ENCODE measurements around the gene RMND1. TPM values are rescaled to one million over a fixed set of nuclear protein-coding genes. Genes with fewer than 3 reads are reported as not detected.

RMND1 gene
- polyA plus RNA-seq, 3 donors: 5.7 to 6.7 (median 6.6) TPM

DNA sequence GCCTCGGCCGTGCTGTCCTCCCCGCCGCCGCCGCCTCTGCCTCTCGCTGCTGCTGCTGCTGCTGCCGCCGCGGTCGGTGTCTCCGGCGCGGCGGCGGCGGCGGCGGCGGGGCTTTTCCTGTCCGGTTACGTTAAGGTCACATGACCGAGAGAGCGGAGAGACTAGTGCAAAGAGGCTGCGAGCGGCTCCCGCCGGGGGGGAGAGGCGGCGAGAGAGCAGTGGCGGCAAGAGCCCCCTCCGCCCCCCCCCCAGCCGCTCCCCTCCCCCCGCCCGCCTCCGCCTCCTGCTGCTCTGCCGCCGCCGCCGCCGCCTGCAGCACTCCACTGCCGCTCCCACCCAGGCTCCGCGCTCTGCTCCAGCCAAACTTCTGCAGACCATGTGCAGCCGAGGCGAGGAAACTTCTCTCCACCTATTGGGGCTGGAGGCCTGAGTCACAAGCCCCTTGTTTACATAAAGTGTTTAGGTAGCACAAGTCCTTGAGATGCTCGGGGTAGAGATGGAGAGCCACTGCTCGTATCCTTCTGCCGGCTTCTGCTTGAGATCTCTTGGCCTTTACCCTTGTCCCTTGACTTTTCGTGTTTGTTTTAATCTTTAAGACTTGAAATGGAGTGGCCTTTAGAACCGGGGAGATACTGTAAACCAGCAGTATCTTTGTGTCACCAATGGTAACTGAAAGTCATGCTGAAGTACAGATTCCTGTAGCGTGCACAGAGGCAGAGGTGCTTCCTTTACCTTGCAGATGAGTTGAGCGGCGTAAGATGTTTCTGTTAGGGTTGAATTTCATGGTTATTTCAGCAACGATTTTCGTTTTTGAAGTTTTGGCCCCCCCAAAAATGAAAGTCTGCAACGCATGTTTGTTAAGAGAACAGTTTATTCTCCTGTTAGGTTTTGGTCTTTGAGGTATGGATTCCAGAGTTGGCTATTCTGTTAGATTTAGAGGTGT is 60.2 kb downstream of the RMND1 start, which contains the start of gene ZBTB2:
TSS of gene ZBTB2 (minus strand) at position 89 of the 943 bp plus-strand sequence. CDS start 17,922 bp downstream, outside the sequence.
- Mint-ChIP-seq H3K9me3 (no peaks in the 10 kb centered on the region), H3K4me1 (peaks cover 54% of the 10 kb centered on the region), H3K27ac (peak within 1 kb of the TSS; percentile 82 to 94 (median 91)), H3K27me3 (ENCODE audit: low read depth in 3 of 3) (no peaks in the 10 kb centered on the region), H3K4me3 (peak within 1 kb of the TSS; percentile 89 to 96), H3K36me3 (peaks cover 2 to 13% of the 10 kb centered on the region in 2 donors)
- 1% methylated on average over 32 of the region's 57 CpGs for WGBS (ENCODE audit: insufficient coverage)
- peaks cover 51% of the 10 kb centered on the region for H4K20me1 ChIP-seq (ENCODE audit: insufficient read depth, low read length)
- TF ChIP-seq, protein P1, sequence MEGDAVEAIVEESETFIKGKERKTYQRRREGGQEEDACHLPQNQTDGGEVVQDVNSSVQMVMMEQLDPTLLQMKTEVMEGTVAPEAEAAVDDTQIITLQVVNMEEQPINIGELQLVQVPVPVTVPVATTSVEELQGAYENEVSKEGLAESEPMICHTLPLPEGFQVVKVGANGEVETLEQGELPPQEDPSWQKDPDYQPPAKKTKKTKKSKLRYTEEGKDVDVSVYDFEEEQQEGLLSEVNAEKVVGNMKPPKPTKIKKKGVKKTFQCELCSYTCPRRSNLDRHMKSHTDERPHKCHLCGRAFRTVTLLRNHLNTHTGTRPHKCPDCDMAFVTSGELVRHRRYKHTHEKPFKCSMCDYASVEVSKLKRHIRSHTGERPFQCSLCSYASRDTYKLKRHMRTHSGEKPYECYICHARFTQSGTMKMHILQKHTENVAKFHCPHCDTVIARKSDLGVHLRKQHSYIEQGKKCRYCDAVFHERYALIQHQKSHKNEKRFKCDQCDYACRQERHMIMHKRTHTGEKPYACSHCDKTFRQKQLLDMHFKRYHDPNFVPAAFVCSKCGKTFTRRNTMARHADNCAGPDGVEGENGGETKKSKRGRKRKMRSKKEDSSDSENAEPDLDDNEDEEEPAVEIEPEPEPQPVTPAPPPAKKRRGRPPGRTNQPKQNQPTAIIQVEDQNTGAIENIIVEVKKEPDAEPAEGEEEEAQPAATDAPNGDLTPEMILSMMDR (IDR thresholded peaks at IDR 0.05): no peak
- no peaks in the 10 kb centered on the region for H3K9me3 ChIP-seq (replicated peaks in 1 of 2; ENCODE audit: control insufficient read depth in 1 of 2, insufficient read depth in 1 of 2, low read length in 2 of 2)
- DNase-seq: peak; percentile 33 to 67 (median 36)
- H2AFZ ChIP-seq (ENCODE audit: insufficient read depth, low read depth, low read length, poor library complexity, severe bottlenecking): peak within 1 kb of the TSS; percentile 68
- H3K4me3 ChIP-seq (replicated peaks in 1 of 3; ENCODE audit: low read depth in 2 of 3, low read length in 3 of 3): peak within 1 kb of the TSS; percentile 56 to 92 (median 82)
- H3K4me2 ChIP-seq (replicated peaks; ENCODE audit: extremely low read depth, low read length, poor library complexity, severe bottlenecking): peak within 1 kb of the TSS; percentile 88
- H3K27ac ChIP-seq (ENCODE audit: low read depth in 1 of 2, low read length in 2 of 2): peak within 1 kb of the TSS; percentile 86 to 91
- peaks cover 35 to 47% of the 10 kb centered on the region in 2 donors for H3K4me1 ChIP-seq (ENCODE audit: control insufficient read depth in 1 of 2, insufficient read depth in 2 of 2, low read length in 2 of 2)
- H3K36me3 ChIP-seq (replicated peaks in 1 of 2; ENCODE audit: control insufficient read depth in 1 of 2, insufficient read depth in 2 of 2, low read length in 2 of 2): peaks cover 0 to 11% of the 10 kb centered on the region in 2 donors
- no peaks in the 10 kb centered on the region for H3K27me3 ChIP-seq (ENCODE audit: control insufficient read depth in 2 of 2, insufficient read depth in 2 of 2, low read length in 2 of 2)
- H3K9ac ChIP-seq (ENCODE audit: insufficient read depth, low read length, poor library complexity, severe bottlenecking): peak within 1 kb of the TSS; percentile 94
- intact Hi-C loops (cut with micrococcal nuclease): loop anchor here (2.0 to 10.0 kb wide), 4 partner anchors 61 to 1583 kb away; partner anchors contain the start of gene RMND1 (in 2 of the 2)
- peaks cover 81% of the 10 kb centered on the region for H3K79me2 ChIP-seq (ENCODE audit: insufficient read depth, low read length)

DNA sequence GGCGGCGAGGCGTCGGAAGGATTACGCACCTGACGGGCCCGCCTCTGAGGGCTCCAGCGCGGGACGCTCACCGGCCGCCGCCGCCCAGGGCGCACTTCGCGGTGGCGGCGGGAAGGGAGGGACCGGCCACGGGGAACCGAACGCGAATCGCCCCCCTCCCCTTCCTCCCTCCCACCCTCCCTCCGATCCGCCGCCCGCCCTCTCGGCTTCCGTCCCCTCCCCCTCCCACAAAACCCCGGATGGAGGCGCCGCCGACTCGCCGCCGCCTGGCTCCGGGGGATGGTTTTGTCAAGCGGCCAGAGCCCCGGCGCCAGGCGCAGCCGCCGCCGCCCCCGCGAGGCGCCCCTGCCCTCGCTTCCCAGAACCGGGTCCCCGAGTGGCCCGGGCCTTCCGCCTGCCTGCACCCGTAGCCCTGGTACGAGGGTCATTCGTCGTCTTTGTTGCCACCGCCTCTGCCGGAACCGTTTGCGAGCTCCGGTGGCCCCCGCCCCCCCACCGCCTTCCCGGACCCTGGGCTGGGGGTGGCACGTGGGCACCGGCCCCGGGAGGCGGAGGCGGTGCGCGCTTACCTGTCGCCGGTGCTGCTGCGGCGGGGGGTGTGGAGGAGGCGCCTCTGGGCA is 61.0 kb downstream of the RMND1 start:
- peak overlapping the region; percentile 89 to 96 for H3K4me3 Mint-ChIP-seq
- TF ChIP-seq, protein P1 (IDR thresholded peaks at IDR 0.05): no peak
- peak overlapping the region; percentile 94 for H3K9ac ChIP-seq (ENCODE audit: insufficient read depth, low read length, poor library complexity, severe bottlenecking)
- H3K4me1 ChIP-seq (ENCODE audit: control insufficient read depth in 1 of 2, insufficient read depth in 2 of 2, low read length in 2 of 2): peaks cover 34 to 47% of the 10 kb centered on the region in 2 donors
- peaks cover 2 to 17% of the 10 kb centered on the region in 2 donors for H3K36me3 Mint-ChIP-seq
- H3K27ac Mint-ChIP-seq: peak overlapping the region in 3 of 7 donors; percentile 21 to 89 (median 68)
- no peaks in the 10 kb centered on the region for H3K9me3 Mint-ChIP-seq
- DNase-seq: peak; percentile 27 to 61 (median 57)
- peak overlapping the region; percentile 56 to 92 (median 82) for H3K4me3 ChIP-seq (replicated peaks in 1 of 3; ENCODE audit: low read depth in 2 of 3, low read length in 3 of 3)
- H3K27me3 ChIP-seq (ENCODE audit: control insufficient read depth in 2 of 2, insufficient read depth in 2 of 2, low read length in 2 of 2): no peaks in the 10 kb centered on the region
- peak overlapping the region; percentile 88 for H3K4me2 ChIP-seq (replicated peaks; ENCODE audit: extremely low read depth, low read length, poor library complexity, severe bottlenecking)
- intact Hi-C loops (cut with micrococcal nuclease): loop anchor here (2.0 to 10.0 kb wide), 4 partner anchors 61 to 1584 kb away; partner anchors contain the start of gene RMND1 (in 2 of the 2)
- peak overlapping the region; percentile 68 for H2AFZ ChIP-seq (ENCODE audit: insufficient read depth, low read depth, low read length, poor library complexity, severe bottlenecking)
- 0% methylated on average over 63 of the region's 78 CpGs for WGBS (ENCODE audit: insufficient coverage)
- H3K27me3 Mint-ChIP-seq (ENCODE audit: low read depth in 3 of 3): no peaks in the 10 kb centered on the region
- peaks cover 0 to 11% of the 10 kb centered on the region in 2 donors for H3K36me3 ChIP-seq (replicated peaks in 1 of 2; ENCODE audit: control insufficient read depth in 1 of 2, insufficient read depth in 2 of 2, low read length in 2 of 2)
- H3K79me2 ChIP-seq (ENCODE audit: insufficient read depth, low read length): peaks cover 81% of the 10 kb centered on the region
- H3K9me3 ChIP-seq (replicated peaks in 1 of 2; ENCODE audit: control insufficient read depth in 1 of 2, insufficient read depth in 1 of 2, low read length in 2 of 2): no peaks in the 10 kb centered on the region
- peaks cover 51% of the 10 kb centered on the region for H3K4me1 Mint-ChIP-seq
- peak overlapping the region; percentile 86 to 91 for H3K27ac ChIP-seq (ENCODE audit: low read depth in 1 of 2, low read length in 2 of 2)
- peaks cover 44% of the 10 kb centered on the region for H4K20me1 ChIP-seq (ENCODE audit: insufficient read depth, low read length)
